IMR-90 (cell line): ENCODE data around the gene PPIL3. TPM values are rescaled to one million over a fixed set of nuclear protein-coding genes. Genes with fewer than 3 reads are reported as not detected.

Experiments
- MXI1 ChIP-seq: IDR thresholded peaks from 2 replicates; pipeline ENCODE4 v1.6.1; 2012; ENCODE audit warnings: low read depth, mild to moderate bottlenecking, low read length, moderate library complexity, borderline replicate concordance
- POLR2A ChIP-seq: IDR thresholded peaks from 2 replicates; pipeline ENCODE4 v1.6.1; 2012; ENCODE audit warnings: mild to moderate bottlenecking, low read depth, low read length
- RAD21 ChIP-seq: IDR thresholded peaks from 2 replicates; pipeline ENCODE4 v1.6.1; 2012; ENCODE audit warnings: low read length, improper control_type of control experiment
- RFX5 ChIP-seq: IDR thresholded peaks from 2 replicates; pipeline ENCODE4 v1.8.0; 2012; ENCODE audit warnings: low read depth, mild to moderate bottlenecking, low read length, moderate library complexity
- USF2 ChIP-seq: fragments of 150-350 bp; IDR thresholded peaks from 2 replicates; pipeline ENCODE4 v1.6.1; 2017; ENCODE audit warnings: mild to moderate bottlenecking, antibody characterized with exemption, low read length, low read depth
- polyA plus RNA-seq, 3 experiments: library from polyadenylated mRNA; depleted of rRNA; stranded (reverse); fragments of >200 nt; gene quantifications; 2 replicates each; pipeline ENCODE4 v1.2.3, GENCODE V29; 2012; ENCODE audit warnings: low replicate concordance in 1 of 3
- total RNA-seq: library from RNA; depleted of rRNA; stranded (reverse); fragments of >200 nt; gene quantifications from 2 replicates; pipeline ENCODE4 v1.2.3, GENCODE V29; 2012

PPIL3 gene
- total and polyA plus RNA-seq, 2 of the 4 experiments (the other 2 are of a cell fraction) = 35.1 to 47.9 TPM

- TF ChIP-seq POLR2A = peak; percentile 81
- no peak for TF ChIP-seq RFX5
- no peak for TF ChIP-seq RAD21
- TF ChIP-seq MXI1 = 0 out of 2 replicates have a peak, but pooled peaks have one; percentile 48
- TF ChIP-seq USF2 = peak; percentile 7; the same call in 1 of the 2 replicates
Observed at GRCh38 chr2:200888704-200889625, at the start of gene PPIL3, which contains the start of gene NIF3L1 (continued).
